Measurements from ENCODE around the gene KMT2E. TPM values are rescaled to one million over a fixed set of nuclear protein-coding genes. Genes with fewer than 3 reads are reported as not detected.
"Not testable (repeated sequence)": the region's sequence is repeated elsewhere in the genome, so short reads cannot be mapped to it uniquely, and the experiment has no call there.

KMT2E gene
- total RNA-seq, 1 experiment from 2014 or later, result 52.1 TPM

DNA sequence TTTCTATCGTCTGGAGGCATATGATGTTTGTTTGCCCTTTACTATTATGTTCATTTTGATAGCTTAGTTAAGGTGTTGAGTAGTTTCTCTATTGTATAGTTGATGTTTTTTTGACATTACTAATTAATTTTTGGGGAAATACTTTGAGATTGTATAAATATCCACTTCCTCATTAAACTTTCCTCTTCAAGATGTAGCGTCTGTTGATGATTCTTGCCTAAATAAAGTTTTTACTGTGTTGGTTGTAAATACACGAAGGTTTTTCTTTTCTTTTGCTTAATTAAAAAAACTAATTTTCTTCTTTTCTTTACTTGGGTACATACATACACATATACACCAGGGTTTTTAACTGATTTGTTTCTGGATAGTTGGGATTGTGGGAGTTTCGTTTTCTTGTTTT is 8.5 kb downstream of the KMT2E start:
- DNase-seq (ENCODE audit: low read depth), result no peak

DNA sequence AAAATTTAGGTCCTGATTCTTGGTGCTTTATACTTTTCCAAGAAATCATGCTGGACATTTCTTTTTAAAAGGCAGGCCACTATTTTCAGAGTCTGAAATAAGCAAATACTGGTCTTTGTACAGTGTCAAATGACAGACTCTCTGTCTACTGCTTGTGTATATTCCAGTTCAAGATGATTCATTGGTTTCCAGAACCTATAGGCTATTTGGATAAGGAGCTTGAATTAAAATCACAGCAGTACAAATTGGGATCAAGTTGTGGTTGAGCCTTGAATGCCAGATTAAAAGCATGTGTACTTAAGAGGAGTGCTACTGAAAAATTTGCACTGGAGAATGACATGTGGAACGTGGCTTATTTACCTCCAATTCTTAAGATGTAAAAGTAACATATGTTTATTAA is 10.7 kb downstream of the KMT2E start:
- no peak for DNase-seq (ENCODE audit: low read depth)

DNA sequence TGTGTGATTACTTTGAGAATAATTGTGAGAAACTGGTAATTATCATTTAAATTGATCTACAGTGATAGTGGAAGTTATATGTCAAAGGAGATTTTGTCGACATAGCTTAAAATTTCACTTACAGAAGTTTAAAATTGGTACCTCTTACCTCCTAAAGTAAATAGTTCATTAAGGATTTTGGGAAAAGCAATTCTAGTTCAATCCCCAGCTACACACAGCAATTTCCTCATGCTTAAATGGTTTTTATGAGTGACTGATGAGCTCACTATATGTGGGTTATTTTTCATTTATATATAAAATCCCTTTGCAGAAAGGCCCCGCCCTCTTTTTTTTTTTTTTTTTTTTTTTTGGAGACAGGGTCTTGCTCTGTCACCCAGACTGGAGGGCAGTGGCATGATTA is 12.7 kb downstream of the KMT2E start:
- DNase-seq (ENCODE audit: low read depth), result no peak

DNA sequence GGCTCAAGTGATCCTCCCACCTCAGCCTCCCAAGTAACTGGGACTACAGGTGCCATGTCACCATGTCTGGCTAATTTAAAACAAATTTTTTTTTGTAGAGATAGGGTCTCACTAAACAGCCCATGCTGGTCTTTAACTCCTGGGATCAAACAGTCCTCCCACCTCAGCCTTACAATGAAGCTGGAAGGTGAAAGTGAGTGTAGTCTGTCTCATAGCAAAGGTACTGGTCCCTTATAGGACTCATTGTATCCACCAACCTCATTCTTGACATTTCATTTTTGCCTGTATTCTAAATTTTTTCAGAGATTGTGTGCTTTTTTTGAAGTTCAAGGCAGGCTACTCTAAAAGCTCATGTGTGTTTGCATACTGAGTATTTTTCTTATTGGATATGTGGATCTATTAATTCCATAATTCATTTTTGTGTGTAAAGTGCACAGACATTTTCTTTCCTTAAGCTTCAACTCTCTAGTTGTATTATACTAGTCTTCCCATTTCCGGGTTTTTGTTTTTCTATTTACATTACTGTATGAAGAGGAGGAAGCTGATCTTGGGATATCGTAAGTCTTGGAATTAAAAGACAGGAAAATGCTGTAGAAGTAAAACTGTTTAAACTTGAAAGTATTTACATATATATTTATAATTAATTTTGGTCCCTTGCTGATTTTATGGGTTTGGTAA is 13.3 kb downstream of the KMT2E start:
- no peak for DNase-seq (ENCODE audit: low read depth)

DNA sequence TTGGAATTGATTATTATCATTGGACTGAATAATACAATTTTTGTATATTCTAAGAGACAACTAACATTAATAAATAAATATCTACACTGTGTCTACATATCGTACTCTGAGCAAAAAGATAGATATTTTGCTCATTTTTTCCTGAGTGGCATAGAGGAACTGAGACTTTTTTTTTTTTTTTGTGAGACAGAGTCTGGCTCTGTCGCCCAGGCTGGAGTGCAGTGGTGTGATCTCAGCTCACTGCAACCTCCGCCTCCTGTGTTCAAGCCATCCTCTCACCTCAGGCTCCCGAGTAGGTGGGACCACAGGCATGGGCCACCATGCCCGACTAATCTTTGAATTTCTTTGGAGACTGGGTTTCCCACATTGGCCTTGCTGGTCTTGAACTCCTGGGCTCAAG is 14.0 kb downstream of the KMT2E start:
- no peak for DNase-seq (ENCODE audit: low read depth)

DNA sequence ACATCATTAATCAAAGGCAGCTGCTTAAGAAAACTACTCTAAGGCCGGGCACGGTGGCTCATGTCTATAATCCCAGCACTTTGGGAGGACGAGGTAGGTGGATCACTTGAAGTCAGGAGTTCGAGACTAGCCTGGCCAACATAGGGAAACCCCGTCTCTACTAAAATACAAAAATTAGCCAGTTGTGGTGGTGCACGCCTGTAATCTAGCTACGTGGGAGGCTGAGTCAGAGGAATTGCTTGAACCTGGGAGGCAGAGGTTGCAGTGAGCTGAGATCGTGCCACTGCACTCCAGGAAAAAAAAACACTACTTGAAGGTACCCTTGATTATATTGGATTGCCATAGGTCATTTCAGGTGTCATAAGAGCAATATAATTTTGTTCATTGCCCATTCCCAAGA is 14.9 kb downstream of the KMT2E start:
- DNase-seq (ENCODE audit: low read depth), result not testable (repeated sequence)

DNA sequence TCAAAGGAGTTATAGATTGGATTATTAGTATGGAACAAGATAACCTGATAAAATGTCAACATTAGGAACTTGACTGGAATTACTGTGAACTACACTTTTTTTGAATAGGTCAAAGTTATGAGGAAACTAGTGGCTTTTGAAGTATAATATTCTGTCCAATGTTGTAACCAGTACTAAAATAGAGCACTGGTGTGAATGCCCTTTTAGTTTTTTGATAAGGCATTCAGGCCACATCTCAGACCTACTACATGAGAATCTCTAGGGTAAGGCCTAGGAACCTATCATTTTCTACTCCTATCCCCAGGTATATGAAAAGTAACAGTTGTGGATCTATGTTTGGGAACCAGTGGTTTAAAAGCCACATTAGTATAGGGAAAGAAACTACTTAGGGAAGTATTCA is 16.4 kb downstream of the KMT2E start:
- no peak for DNase-seq (ENCODE audit: low read depth)

DNA sequence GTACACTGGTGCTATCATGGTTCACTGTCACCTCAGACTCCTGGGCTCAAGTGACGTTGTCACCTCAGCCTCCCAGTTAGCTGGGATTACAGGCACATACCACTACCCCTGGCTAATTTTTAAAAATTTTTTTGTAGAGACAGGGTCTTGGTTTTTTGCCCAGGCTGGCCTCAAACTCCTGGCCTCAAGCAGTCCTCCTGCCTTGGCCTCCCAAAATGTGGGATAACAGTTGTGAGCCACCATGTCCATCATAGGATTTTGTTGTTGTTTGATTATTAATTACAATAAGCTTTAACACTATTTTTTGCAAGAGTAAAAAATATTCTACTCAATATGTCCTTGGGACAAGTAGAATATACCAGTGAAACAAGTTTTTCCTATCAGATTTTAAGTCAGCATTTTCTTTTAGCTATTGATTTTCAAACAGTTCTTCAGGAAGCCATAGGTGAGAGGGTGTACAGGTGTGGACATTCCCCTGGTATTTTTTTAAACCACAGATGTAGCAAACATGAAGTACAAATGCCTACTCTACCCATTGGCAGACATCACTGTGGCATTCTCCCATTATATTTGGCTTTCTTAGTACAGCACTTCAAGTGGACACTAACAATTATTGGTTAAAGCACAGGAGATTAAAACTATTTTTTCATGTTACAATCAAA is 18.7 kb downstream of the KMT2E start:
- DNase-seq (ENCODE audit: low read depth), result no peak

DNA sequence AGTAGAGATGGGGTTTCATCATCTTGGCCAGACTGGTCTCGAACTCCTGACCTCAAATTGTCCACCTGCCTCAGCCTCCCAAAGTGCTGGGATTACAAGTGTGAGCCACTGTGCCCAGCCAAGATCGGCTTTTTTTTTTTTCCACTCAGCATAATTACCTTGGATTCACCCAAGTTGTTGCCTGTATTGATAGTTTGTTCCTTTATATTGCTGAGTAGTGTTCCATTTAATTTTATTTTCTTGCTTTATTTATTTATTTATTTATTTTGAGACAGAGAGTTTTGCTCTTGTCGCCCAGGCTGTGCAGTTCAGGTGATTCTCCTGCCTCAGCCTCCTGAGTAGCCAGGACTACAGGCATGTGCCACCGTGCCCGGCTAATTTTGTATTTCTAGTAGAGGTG is 21.3 kb downstream of the KMT2E start:
- DNase-seq (ENCODE audit: low read depth), result no peak

DNA sequence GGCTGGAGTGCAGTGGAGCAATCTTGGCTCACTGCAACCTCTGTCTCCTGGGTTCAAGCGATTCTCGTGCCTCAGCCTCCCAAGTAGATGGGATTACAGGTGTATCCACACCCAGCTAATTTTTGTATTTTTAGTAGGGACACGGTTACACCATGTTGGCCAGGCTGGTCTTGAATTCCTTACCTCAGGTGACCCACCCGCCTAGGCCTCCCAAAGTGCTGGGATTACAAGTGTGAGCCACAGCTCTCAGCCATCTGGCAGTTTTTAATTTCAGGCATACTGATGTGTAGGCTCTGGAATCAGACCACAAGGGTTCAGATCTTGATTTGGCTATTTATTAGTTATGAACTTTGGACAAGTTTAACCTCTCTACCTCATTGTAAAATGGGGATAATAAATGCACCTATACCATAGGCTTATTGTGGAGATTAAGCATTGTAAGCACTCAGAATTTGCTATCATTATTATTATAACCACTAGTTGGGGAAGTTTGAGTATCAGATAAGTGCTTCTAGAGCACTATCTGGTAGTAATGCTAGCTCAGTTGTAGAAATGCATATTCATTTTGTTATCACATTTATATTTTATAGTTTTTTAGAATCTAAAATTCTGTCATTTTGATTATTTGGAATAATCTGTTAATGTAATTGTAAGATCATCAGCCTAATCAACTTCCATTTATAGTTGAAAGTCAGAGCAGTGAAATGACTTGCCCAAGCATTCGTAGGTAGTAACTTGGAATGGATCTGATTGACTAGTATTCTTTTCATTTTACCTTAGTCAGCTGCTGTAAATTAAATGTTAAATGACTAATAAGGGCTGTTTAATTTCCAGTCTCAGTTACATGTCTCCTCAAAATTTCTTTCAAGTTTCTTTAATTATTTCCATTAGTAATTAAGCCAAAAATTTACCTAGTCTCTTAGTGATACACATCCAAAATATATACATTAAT is 22.5 kb downstream of the KMT2E start:
- DNase-seq (ENCODE audit: low read depth), result no peak

DNA sequence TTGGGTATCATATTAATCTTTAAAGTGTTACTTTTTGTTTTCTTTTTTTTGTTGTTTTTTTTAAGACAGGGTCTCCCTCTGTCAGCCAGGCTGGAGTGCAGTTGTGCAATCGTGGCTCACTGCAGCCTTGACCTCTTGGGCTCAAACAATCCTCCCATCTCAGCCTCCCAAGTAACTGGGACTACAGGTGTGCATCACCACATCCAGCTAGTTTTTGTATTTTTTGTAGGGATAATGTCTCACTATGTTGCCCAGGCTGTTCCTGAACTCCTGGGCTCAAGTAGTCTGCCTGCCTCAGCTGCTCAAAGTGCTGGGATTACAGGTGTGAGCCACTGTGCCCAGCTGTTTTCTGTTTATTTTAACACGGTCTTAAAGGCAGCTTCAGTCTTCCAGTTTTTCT is 23.3 kb downstream of the KMT2E start:
- DNase-seq (ENCODE audit: low read depth), result no peak

DNA sequence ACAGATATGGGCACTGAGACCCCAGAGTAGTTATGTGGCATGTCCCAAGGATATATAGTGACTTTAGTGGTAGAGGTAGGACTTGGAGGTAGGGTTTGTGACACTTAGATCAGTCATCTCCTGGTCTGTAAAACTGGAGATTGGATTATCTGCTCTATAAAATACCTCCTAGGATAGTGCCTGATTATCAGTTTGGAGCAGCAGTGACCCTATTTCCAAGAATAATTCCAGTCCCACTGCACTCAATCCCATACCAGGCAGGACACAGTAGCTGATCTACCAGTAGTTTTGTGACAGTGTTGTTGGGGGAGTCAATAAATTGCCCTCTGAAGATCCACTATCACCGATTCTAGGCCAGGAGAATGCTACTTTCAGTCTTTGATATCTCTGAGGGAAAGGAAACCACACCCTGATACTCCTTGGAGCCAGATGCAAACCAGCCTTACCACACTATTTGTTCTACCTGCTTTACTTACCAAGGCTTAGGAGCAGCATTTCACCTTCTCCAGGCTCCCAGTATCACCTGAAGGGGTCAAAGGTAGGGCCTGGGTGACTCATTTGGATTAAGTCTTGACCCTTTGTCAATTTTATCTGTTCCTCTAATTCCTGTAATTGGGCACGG is 30.6 kb downstream of the KMT2E start:
- DNase-seq (ENCODE audit: low read depth), result no peak

DNA sequence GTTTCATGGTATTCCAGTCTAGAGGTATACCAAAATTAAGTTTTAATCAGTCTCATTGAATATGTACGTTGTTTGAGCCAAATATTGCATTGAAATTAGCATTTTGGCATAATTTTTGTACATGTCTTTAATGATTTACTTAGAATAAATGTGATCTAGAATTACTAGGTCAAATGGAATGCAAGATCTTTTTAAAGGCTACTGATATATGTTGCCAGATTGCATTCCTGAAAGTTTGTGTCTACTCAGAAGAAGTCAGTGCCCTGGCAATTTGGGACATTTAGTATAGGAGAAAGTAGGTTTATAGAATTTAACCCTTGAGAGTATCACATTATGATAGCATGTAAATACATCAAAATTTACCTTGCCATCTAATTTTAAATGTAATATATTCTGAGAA is 32.4 kb downstream of the KMT2E start:
- DNase-seq (ENCODE audit: low read depth), result peak; percentile 52

DNA sequence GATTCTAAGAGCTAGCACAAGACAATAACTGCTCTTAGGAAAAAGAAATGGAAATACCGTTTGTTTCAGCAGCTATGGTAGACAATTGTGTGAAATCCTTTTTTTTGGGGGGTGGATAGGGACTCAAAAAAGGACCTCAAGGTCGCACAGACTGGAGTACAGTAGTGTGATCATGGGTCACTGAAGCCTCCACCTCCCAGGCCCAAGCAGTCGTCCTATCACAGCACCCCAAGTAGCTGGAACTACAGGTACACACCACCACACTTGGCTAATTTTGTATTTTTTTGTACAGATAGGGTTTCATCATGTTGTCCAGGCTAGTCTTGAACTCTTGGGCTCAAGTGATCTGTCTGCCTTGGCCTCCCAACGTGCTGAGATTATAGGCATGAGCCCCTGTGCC is 33.9 kb downstream of the KMT2E start:
- DNase-seq (ENCODE audit: low read depth), result no peak

DNA sequence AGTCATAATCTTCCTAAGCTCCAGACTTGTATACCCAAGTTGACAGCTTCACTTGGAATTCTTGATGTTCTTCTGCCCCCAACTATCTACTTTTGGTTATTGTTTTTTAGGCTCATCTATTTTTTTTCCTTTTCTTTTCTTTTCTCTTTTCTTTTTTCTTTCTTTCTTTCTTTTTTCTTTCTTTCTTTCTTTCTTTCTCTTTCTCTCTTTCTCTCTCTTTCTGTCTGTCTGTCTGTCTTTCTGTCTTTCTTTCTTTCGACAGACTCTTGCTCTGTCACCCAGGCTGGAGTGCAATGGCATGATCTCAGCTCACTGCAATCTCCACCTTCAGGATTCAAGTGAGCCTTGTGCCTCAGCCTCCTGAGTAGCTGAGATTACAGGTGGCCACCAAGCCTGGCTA is 36.5 kb downstream of the KMT2E start:
- no peak for DNase-seq (ENCODE audit: low read depth)

DNA sequence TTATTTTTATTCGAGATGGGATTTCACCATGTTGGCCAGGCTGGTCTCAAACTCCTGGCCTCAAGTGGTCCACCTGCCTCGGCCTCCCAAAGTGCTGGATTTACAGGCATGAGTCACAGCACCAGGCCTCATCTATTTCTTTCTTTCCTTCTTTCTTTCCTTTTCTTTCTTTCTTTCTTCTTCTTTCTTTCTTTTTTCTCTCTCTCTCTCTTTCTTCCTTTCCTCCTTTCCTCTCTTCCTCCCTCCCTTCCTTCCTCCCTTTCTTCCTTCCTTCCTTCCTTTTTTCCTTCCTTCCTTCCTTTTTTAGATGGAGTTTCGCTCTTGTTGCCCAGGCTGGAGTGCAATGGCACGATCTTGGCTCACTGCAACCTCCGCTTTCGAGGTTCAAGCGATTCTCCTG is 36.9 kb downstream of the KMT2E start:
- not testable (repeated sequence) for DNase-seq (ENCODE audit: low read depth)

DNA sequence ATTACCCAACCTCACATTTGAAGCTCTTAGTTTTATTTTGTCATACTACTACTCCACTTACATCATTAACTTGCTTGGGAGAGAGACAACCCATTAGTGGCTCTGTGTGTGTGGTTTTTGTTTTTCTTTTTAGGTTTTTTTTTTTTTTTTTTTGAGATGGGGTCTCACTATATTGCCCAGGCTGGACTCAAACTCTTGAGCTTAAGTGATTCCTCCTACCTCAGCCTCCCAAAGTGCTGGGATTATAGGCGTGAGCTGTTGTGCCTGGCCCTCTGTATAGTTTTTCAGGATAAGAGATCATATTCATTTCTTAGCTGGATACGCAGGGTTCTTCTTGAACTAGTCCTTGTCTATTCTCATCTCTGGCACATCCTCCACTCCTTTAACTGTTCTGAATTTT is 41.1 kb downstream of the KMT2E start:
- no peak for DNase-seq (ENCODE audit: low read depth)

DNA sequence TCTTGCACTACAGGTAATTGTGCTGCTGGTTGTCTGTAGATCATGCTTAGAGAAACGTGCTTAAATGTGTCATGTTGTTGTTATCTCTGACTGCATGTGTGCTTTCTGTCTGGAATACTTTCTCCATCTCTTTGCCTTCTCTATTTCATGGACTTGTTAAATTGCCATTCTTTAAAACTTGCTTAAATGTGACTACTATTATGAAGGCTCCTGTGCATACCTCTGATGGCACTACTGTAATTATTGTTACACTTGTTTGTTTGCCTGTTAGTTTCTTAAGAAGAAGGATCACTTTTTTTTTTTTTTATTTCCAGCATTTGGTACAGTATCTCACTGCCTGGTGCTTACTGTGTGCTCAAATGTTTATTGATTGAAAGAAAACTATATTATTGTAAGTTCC is 41.6 kb downstream of the KMT2E start:
- no peak for DNase-seq (ENCODE audit: low read depth)

DNA sequence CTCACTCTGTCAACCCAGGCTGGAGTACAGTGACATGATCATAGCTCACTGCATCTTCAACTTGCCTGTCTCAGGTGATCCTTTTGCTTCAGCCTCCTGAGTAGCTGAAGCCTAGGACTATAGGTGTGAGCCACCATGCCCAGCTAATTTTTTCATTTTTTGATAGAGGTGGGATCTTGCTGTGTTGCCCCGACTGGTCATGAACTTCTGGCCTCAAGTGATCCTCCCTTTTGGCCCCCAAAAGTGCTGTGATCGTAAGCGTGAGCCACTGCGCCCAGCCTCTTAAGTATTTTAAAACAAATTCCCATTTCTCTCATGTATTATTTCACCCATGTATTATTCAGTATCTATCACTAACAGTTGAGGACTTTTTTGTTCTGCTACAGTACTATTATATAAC is 43.5 kb downstream of the KMT2E start:
- no peak for DNase-seq (ENCODE audit: low read depth)

DNA sequence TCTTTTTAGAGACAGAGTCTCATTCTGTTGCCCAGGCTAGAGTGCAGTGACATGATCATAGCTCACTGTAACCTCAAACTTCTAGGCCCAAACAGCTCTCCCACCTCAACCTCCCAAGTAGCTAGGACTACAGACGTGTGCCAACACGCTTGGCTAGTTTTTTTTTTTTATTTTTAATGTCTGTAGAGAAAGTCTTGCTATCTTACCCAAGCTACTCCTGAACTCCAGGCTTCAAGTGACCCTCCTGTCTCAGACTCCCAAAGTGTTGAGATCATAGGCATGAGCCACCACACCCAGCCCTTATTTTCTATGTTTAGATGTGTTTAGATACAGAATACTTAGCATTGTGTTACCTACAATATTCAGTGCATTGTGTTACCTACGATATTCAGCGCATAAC is 46.4 kb downstream of the KMT2E start:
- DNase-seq (ENCODE audit: low read depth), result no peak

DNA sequence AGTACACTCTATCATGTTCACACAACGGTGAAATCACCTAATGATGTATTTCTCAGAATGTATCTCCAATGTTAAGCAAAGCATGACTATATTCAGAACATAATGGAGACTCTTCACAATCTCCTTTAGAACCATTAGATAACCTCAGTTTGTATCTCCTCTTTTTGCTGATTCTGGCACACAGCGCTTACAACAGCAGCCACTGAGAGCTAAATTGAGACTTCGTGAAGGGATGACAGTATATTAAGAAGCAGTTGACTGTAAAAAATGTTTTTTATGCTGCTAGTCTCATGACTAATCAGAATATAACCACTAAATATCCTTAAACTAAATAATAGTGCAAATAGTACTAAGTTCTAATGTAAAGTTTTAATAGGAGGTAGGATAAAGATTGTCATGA is 46.9 kb downstream of the KMT2E start:
- DNase-seq (ENCODE audit: low read depth), result no peak

DNA sequence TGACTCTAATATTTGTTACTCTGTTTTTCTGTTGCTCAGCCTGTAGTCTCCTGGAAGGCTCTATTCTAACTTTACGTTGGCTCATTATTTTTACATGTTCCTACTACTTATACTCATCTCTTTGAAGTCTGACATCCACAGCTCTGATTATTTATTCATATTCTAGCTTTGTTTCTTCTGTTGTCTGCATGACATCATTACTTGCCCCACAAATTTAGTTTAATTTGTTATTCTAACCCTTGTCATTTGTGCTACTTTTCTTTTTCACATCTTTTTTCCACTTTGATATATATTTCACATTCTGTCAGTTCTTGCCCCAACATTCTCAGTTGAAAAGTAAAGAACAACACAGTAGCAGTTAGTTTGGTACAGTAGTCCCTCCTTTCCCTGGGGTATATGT is 51.1 kb downstream of the KMT2E start:
- DNase-seq (ENCODE audit: low read depth), result no peak

Data from LHCN-M2 (cell line).